ENCODE data around the gene FGD3.

FGD3 gene

GRCh38 chr9:93039456-93039855 is 92.1 kb downstream of the FGD3 start:
- H3K4me3 ChIP-seq (ENCODE audit: insufficient read depth, low read length, poor library complexity, severe bottlenecking), result no peak overlapping the region
- H3K79me2 ChIP-seq (ENCODE audit: insufficient read depth, low read length), result no peaks in the 10 kb centered on the region
- H4K20me1 ChIP-seq (ENCODE audit: low read depth, low read length), result no peaks in the 10 kb centered on the region
- H3F3A ChIP-seq (ENCODE audit: insufficient read depth), result no peaks in the 10 kb centered on the region
- H3K27me3 ChIP-seq (ENCODE audit: low read length), result no peaks in the 10 kb centered on the region
- no peak overlapping the region for H3K27ac ChIP-seq (ENCODE audit: low read depth, low read length)
- no peak overlapping the region for H3K9ac ChIP-seq (ENCODE audit: low read length)
- TF ChIP-seq, protein P1, sequence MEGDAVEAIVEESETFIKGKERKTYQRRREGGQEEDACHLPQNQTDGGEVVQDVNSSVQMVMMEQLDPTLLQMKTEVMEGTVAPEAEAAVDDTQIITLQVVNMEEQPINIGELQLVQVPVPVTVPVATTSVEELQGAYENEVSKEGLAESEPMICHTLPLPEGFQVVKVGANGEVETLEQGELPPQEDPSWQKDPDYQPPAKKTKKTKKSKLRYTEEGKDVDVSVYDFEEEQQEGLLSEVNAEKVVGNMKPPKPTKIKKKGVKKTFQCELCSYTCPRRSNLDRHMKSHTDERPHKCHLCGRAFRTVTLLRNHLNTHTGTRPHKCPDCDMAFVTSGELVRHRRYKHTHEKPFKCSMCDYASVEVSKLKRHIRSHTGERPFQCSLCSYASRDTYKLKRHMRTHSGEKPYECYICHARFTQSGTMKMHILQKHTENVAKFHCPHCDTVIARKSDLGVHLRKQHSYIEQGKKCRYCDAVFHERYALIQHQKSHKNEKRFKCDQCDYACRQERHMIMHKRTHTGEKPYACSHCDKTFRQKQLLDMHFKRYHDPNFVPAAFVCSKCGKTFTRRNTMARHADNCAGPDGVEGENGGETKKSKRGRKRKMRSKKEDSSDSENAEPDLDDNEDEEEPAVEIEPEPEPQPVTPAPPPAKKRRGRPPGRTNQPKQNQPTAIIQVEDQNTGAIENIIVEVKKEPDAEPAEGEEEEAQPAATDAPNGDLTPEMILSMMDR (IDR thresholded peaks at IDR 0.05; ENCODE audit: insufficient read depth, low read length, poor library complexity, severe bottlenecking), result no peak
- TF ChIP-seq EZH2phosphoT487 (conservative IDR thresholded peaks at IDR 0.05; ENCODE audit: low read length), result no peak
- no peaks in the 10 kb centered on the region for H3K9me2 ChIP-seq (replicated peaks; ENCODE audit: insufficient read depth, low read length)
- H3K4me2 ChIP-seq (ENCODE audit: low read depth, low read length, poor library complexity, severe bottlenecking), result no peak overlapping the region
- H3K36me3 ChIP-seq (ENCODE audit: low read length), result no peaks in the 10 kb centered on the region
- H3K9me3 ChIP-seq (ENCODE audit: insufficient read depth, low read length), result no peaks in the 10 kb centered on the region
- no peak overlapping the region for H2AFZ ChIP-seq (ENCODE audit: low read depth, low read length, severe bottlenecking)

DNA sequence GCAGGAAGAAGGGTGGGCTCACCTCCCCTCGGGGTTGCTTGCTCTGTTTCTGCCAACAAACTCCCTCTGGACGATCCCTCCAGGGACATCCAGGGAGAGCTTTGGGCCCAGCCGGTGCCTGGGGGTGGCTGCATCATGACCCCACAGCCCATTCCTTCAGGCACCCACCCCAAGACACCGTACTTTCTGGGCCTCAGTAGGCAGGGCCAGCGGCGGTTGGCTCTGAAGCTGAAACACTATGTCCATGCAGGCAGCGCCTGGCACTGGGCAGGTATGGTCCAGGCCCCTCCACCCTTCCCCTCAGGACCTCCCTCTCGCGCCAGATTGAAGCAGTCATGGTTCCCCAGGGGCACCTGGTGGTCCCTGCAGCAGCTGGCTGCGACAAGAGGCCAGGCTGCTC is 92.7 kb downstream of the FGD3 start:
- Histone ChIP-seq H4K20me1 (ENCODE audit: low read depth, low read length) (no peaks in the 10 kb centered on the region), H3K9me2 (replicated peaks; ENCODE audit: insufficient read depth, low read length) (no peaks in the 10 kb centered on the region), H3K27ac (ENCODE audit: low read depth, low read length) (no peak overlapping the region), H3K27me3 (ENCODE audit: low read length) (no peaks in the 10 kb centered on the region), H3F3A (ENCODE audit: insufficient read depth) (no peaks in the 10 kb centered on the region), H3K79me2 (ENCODE audit: insufficient read depth, low read length) (no peaks in the 10 kb centered on the region), H2AFZ (ENCODE audit: low read depth, low read length, severe bottlenecking) (no peak overlapping the region), H3K4me3 (ENCODE audit: insufficient read depth, low read length, poor library complexity, severe bottlenecking) (no peak overlapping the region), H3K9ac (ENCODE audit: low read length) (no peak overlapping the region), H3K36me3 (ENCODE audit: low read length) (no peaks in the 10 kb centered on the region), H3K9me3 (ENCODE audit: insufficient read depth, low read length) (no peaks in the 10 kb centered on the region), H3K4me2 (ENCODE audit: low read depth, low read length, poor library complexity, severe bottlenecking) (no peak overlapping the region)
- TF ChIP-seq EZH2phosphoT487 (conservative IDR thresholded peaks at IDR 0.05; ENCODE audit: low read length), result no peak
- TF ChIP-seq, protein P1 (IDR thresholded peaks at IDR 0.05; ENCODE audit: insufficient read depth, low read length, poor library complexity, severe bottlenecking), result no peak

DNA sequence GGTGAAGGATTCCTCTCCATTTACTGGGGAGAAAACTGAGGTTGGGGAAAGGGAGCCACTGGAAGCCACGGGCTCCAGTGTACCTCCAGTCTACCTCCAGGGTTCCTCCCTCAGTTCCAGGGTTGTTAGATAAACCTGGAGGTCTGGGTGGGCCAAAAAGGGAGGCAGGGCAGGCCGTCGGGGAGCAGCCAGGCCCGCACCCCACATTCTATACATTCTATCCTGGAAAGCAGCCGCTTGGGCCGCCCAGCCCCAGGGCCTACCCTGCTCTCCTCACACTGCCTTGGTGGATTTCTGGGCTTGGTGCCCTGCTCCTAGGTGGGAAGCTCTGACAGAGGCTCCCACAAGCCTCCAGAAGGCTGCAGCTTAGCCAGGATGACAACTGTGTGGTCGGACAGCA is 93.1 kb downstream of the FGD3 start:
- H3K36me3 ChIP-seq (ENCODE audit: low read length), result no peaks in the 10 kb centered on the region
- no peak for TF ChIP-seq EZH2phosphoT487 (conservative IDR thresholded peaks at IDR 0.05; ENCODE audit: low read length)
- TF ChIP-seq, protein P1 (IDR thresholded peaks at IDR 0.05; ENCODE audit: insufficient read depth, low read length, poor library complexity, severe bottlenecking), result no peak
- H3K79me2 ChIP-seq (ENCODE audit: insufficient read depth, low read length), result no peaks in the 10 kb centered on the region
- no peaks in the 10 kb centered on the region for H3K9me3 ChIP-seq (ENCODE audit: insufficient read depth, low read length)
- no peak overlapping the region for H3K9ac ChIP-seq (ENCODE audit: low read length)
- no peaks in the 10 kb centered on the region for H4K20me1 ChIP-seq (ENCODE audit: low read depth, low read length)
- H2AFZ ChIP-seq (ENCODE audit: low read depth, low read length, severe bottlenecking), result no peak overlapping the region
- no peaks in the 10 kb centered on the region for H3K9me2 ChIP-seq (replicated peaks; ENCODE audit: insufficient read depth, low read length)
- H3K4me3 ChIP-seq (ENCODE audit: insufficient read depth, low read length, poor library complexity, severe bottlenecking), result no peak overlapping the region
- H3K27me3 ChIP-seq (ENCODE audit: low read length), result no peaks in the 10 kb centered on the region
- no peaks in the 10 kb centered on the region for H3F3A ChIP-seq (ENCODE audit: insufficient read depth)
- H3K4me2 ChIP-seq (ENCODE audit: low read depth, low read length, poor library complexity, severe bottlenecking), result no peak overlapping the region
- H3K27ac ChIP-seq (ENCODE audit: low read depth, low read length), result no peak overlapping the region

Data from SU-DHL-6 (cell line).